ENCODE measurements around the gene OR6J1.
"Not testable (repeated sequence)": the region's sequence is repeated elsewhere in the genome, so short reads cannot be mapped to it uniquely, and the experiment has no call there.

OR6J1 gene

DNA sequence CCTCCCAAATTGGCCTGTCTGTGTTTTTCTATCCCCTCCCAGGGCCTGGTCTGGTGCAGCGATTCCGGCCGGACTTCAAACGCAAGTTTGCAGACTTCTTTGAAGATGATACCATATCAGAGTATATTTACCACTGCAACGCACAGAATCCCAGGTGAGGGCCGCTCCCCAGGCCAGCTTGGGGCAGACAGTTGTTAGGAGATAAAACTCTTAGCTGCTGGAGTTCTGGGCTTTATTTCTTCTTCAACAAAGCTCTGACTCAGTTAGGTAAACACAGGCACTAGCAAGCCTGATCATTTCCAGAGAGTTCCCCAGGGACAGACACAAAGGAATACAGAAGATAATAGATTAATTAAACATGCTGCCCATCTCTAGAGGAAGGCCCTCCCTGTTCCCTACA is 37.8 kb downstream of the OR6J1 start:
- DNase-seq (ENCODE audit: low spot score), result no peak

DNA sequence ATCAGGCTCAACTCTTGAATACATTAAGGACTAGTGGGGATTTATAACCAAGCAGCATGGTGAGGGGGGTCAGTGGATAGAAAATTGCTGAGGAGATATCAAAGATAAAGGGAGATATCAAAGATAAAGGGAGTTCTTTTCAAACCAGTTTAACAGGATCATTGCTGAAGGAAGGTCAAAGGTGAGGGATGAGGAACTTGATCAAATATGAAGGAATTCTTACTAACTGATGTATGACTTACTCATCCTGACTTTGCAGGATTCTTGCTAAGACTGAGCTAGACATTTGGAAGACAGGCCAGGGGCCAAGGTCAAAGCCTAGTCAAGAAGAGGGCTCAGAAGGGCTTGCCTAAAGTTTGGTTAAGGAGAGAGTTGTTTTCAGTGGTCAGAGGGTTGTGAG is 41.3 kb downstream of the OR6J1 start:
- DNase-seq (ENCODE audit: low spot score), result no peak

GRCh38 chr14:22601996-22602395 is 42.2 kb downstream of the OR6J1 start:
- DNase-seq (ENCODE audit: low spot score), result no peak

- no peak for DNase-seq (ENCODE audit: low spot score)
Measured at GRCh38 chr14:22601456-22601855, 42.7 kb downstream of the OR6J1 start.

DNA sequence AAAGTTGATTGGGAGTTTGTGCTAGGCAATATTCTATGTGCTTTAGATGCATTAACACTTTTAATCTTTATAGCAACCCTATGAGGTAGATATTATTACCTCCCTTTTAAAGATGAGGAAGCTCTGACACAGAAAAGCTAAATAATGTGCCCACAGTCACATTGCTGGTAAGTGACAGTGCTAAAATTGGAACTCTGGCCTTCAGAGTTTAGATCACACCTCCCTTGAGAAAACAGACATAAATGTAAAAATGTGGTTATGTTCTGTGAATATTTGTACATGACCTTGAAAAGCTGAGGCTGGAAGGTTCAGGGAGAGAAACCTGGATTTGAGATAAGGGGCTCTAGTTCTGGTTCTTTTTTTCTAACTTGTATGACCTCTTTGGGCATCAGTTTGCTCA is 44.1 kb downstream of the OR6J1 start:
- no peak for DNase-seq (ENCODE audit: low spot score)

DNA sequence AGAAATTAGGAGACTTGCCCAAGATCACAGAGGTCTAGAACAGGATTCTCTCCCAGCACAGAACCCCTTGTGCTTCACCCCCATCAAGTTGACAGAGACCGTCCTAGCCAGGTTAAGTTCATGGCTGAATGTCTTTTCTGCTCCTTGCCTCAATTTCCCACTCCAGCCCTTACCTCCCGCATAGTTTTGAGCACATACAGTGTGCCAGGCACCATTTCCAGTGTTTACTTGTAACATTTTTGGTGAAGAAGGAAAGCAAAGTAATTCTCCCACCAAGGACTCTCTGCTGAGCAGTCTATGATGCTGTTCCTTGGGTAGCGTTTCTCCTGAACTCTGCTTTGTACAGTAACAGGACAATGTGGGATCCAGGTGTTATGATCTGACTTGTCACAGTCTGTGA is 44.8 kb downstream of the OR6J1 start:
- DNase-seq (ENCODE audit: low spot score), result no peak

- peak; percentile 70 for DNase-seq (ENCODE audit: low spot score)
Measured at GRCh38 chr14:22598896-22599244, 45.3 kb downstream of the OR6J1 start.

DNA sequence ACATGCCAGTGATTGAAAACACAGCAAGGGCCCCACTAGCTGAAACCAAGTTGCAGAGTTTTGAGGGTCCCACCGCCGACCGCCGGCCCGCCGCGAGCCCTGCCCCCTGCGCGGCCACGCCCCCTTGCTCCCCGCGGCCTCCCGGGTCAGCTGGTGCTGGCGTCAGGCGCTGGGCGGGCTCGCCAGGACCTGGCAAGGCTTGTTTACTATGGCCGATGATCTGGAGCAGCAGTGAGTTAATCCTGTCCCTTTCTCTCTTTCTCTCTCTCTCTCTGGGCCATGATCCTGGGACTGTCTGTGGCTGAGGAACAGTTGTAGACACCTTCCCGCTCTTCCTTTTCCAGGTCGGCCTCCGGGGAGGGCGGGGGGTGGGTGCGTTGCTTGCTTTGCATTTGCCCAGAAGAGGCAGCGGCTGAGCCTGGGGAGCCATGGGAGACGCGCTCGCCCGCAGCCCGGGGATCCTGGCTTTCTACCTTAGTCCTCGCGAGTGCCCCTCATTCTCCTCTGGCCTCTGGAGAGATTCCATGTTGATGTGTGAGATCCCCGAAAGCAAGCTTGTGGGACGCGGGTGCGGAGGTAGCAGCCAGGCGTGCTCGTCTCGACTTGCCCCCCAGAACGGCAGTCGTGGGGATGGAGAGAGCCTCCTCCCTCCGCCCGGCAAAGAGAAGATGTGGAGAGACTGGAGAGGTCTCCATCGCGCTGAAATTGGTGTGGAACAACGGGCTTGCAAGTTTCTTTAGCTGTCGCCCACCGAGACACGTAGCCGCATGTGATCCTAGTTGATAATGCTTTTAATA is 45.9 kb downstream of the OR6J1 start, which contains the start of gene ABHD4:
Gene ABHD4 (plus strand): TSS at position 202 of the 797 bp plus-strand sequence. CDS start 7 bp downstream, at position 209.
- peak; percentile 66 for DNase-seq (ENCODE audit: low spot score)

GRCh38 chr14:22597771-22598098 is 46.4 kb downstream of the OR6J1 start:
- no peak for DNase-seq (ENCODE audit: low spot score)

DNA sequence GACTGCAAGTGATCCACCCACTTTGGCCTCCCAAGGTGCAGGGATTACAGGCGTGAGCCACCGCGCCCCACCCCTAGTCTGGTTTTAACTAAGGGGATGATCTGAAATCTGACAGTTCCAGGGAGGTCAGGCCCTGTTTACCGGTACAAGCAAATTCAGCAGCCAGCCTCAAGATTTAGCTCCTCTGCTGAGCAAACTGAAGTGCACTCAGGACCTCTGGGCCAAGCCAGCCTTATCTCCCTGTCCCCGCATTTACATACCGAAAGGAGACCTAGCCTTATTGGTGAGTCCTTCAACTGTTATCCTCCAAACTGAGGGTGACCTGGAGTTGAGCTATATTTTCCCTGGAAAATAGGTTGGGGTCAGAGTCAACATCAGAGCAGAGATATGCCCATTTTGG is 46.9 kb downstream of the OR6J1 start:
- DNase-seq (ENCODE audit: low spot score), result no peak

DNA sequence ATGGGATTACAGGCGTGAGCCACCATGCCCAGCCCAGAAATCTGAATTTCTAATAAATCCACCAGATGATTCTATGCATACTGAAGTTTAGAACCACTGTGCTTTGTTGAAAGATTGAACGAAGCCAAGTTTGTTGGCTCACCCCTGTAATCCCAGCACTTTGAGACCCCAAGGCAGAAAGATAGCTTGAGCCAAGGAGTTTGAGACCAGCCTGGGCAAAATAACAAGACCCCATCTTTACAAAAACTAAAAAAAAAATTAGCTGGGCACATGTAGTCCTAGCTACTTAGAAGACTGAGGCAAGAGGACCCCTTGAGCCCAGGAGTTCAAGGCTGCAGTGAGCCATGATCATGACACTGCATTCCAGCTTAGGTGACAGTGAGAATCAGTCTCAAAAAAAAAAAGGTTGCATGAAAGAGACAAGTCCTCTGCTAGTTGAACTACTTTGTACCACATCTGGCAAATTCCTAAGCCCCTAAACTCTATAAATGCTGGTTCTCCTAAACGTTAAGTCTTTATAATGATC is 47.7 kb downstream of the OR6J1 start:
- no peak for DNase-seq (ENCODE audit: low spot score)

GRCh38 chr14:22594156-22594716 is 49.9 kb downstream of the OR6J1 start:
- no peak for DNase-seq (ENCODE audit: low spot score)

GRCh38 chr14:22593601-22594000 is 50.6 kb downstream of the OR6J1 start:
- no peak for DNase-seq (ENCODE audit: low spot score)

GRCh38 chr14:22593189-22593588 is 51.0 kb downstream of the OR6J1 start:
- DNase-seq (ENCODE audit: low spot score), result no peak

DNA sequence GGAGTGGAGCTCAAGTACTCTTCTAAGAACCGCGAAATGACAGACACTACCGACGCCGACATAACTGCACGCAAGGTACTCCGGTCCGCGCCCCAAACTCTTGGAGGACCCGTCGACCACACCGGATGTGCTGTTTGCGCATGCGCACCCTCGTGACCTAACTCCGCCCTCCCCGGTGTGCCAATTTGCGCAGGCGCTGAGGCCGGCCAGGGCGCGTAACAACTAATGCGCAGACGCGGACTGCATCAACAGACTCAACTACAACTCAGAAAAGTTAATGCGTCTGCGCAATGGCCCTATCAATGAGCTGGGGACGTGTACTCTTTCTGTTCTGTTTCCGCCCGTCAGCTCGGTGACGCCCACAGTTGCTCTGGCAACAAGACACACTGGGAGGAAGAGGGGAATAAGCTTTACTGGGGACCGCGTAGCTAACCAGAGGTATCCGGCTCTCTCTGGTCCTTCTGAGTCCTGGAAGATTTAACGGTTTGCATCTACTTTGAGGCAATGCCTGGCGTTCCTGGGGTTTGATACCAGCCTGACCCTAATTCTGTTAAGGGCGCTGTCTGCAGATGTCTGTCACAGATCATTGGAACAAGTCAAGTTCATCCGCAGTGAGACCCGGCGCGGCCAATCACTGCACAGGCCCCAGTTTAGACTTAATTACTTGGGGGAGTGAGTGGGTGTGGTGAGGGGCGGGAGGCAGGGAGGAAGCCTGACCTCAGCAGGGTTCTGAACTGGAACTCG is 54.9 kb downstream of the OR6J1 start, which contains the start of gene DAD1:
Gene DAD1 (minus strand): TSS at position 129 of the 744 bp plus-strand sequence. CDS start 67 bp downstream, at position 62.
- DNase-seq (ENCODE audit: low spot score), result peak; percentile 95

DNA sequence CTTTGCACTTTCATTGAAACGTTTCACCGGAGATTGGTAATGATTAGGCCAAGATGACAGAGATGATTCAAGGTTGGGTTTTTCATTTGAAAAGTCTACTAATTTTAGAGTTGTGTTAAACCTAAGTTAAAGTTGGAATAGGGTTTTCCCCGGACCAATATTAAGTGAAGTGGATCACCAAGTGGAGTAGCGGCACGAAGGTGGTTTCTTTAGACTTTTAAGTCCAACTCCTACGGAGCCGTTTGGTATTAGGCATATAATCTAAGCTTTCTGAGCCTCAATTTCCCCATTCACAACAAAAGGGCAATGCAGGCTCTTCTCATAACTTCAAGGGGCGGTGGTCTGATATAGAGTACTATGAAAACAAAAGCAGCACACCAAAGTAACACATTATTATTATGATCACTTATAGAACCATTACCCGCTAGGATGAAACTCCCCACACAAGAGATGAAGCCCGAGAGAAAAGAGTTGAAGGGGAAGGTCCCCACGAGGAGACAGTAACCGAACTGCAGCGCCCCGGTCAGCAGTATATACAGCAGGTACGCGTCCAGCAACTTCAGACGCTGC is 55.5 kb downstream of the OR6J1 start:
- DNase-seq (ENCODE audit: low spot score), result peak; percentile 31

- DNase-seq (ENCODE audit: low spot score), result not testable (repeated sequence)
Measured at GRCh38 chr14:22587677-22588422, 56.3 kb downstream of the OR6J1 start.

DNA sequence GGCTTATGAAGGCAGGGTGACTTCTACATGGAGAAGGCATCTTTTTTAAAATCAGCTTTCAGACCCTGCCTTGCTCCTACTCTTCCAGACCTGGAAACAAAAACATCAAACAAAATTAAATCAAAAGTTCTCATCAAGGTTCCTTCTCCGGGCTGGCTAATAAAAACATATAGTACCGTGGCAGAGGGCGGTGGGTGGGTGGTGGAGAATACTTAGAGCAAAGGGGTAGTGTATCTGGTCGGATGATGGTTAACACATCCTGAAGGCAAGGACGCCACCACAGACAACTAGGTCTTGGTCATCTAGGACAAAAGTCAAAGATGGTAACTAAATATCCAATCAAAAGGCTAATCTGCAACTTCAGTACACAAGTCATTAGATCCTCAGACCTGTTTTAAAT is 56.9 kb downstream of the OR6J1 start:
- DNase-seq (ENCODE audit: low spot score), result no peak

DNA sequence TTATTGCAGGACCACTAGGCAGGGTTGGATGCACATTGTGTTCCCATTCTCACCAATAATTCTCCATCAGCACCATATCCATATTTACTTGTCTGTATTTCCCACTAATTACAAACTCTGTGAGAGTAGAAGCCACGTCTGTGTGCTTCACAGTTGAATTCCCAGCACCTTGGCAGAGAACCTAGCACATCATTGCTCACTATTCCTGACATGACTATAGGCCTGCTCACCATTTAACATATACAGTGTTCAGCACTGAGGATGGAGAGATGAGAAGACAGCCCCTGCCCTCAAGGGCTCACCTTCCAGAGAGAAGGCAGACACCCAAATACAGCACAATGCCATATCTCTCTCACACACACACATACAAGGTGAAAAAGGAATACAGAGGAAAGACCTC is 60.2 kb downstream of the OR6J1 start:
- DNase-seq (ENCODE audit: low spot score), result no peak
